Stimulated activated CD8-positive, alpha-beta memory T cell treated with anti-CD3 and anti-CD28 coated beads, Interleukin-7, amount 100 ng/mL, for 1 hour (primary cell): ENCODE measurements around the gene CSF3.

ENCODE experiments used
- DNase-seq, 2 donors: peaks; one replicate each; pipeline ENCODE4 v3.0.0-alpha.2; 2020; ENCODE audit warnings: low read depth in 2 of 2

The CSF3 gene

GRCh38 chr17:40061609-40062038 lies 46.4 kb downstream of the CSF3 start:
- DNase-seq, result no peak

DNA sequence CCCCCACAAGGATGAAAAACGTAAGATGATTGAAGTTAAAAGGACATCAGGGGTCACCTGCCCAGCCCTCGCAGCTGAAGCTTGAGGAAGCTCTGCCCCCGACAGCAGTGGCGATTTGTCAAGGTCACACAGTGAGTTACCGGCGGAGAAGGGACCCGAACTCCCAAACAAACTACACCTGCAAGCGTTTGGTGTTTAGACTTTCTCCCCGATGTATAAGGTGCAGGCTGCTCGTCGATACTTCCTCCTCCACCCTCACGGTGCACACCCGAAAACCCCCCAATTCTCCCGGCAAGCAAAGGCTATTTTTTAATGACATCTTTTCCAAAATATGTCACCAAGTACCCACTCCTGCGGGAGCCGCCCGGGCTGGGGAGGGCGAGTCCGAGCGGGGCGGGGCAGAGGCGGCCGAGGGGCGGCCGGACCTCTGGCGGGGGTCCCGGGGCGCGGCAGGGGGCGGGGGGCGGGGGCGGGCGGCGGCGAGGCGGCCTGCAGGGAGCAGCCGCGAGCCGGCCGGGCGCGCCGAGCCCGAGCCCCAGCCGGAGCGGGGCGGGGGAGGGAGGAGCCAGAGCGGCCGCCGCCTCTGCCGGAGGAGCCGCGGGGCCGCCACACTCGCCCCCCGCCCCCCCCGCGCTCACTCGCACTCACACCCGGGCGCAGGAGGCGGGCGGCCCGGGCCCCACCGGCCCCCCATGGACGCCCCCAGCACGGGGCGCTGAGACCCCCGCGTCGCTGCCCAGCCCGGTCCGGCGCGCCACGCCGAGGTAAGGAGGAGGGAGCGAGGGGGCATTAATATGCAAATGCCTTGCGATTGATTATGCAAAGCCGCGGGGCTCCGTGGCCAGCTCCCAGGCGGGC lies 47.3 kb downstream of the CSF3 start, which contains the start of gene THRA:
Gene THRA, plus strand, starts transcription at position 637 of the 858 bp plus-strand sequence. CDS start 11,524 bp downstream, outside the sequence.
- DNase-seq, result no peak

DNA sequence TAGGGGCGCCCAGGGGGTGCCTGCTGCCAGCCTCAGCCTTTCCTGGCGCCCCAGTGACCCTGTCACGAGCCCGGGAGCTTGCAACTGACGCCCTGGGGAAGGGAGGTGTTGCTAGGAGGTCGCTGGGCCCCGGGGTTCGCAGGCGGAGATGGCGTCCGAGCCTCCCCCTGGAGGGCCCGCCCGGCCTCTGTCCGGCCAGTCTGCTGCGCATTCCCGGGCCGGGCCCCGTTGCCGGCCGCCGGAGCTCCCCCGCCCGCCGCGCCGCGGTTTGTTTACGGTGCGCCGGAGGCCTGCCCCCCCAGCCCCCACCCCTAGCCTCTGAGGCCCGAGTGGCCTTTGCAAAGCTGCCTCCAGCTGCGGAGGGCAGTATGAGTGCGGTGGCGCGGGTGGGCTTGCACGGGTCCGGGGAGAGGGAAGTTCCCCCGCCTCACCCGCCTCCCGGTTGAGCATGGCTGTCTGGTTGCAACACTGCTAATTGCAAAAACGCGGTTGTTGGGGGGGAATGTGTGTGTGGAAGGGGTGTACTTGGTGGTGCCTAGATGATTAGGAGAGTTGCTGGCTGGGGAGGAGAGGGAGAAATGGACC lies 48.0 kb downstream of the CSF3 start:
- DNase-seq, result no peak

DNA sequence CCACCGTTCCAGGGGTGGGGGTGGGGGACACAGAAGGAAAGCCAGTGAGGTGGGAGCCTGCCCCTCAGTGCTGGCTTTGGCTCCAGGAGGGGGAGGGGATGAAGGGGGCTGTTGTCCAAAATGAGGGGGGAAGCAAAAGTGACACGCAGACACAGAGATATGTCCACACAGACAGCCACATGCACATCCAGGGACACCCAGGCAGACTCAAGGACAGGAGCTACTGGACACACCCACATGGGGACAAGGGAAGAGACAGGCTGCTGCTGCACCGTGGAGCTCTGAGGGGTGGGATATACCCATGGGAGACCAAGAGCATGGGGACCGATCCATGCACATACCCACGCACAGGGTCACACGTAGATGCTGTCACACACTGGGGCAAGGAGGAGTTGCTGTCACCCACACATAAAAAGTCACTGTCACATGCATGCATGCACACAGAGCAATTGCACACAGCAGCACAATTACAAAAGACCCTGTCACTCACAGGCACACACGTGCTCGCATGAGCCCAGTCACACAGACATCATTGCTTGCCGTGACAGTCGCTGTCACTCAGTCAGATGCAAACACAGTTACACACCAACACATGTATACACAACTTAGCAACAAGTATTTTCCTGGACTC lies 48.8 kb downstream of the CSF3 start:
- DNase-seq, result no peak

GRCh38 chr17:40064971-40065768 lies 49.9 kb downstream of the CSF3 start:
- no peak for DNase-seq

DNA sequence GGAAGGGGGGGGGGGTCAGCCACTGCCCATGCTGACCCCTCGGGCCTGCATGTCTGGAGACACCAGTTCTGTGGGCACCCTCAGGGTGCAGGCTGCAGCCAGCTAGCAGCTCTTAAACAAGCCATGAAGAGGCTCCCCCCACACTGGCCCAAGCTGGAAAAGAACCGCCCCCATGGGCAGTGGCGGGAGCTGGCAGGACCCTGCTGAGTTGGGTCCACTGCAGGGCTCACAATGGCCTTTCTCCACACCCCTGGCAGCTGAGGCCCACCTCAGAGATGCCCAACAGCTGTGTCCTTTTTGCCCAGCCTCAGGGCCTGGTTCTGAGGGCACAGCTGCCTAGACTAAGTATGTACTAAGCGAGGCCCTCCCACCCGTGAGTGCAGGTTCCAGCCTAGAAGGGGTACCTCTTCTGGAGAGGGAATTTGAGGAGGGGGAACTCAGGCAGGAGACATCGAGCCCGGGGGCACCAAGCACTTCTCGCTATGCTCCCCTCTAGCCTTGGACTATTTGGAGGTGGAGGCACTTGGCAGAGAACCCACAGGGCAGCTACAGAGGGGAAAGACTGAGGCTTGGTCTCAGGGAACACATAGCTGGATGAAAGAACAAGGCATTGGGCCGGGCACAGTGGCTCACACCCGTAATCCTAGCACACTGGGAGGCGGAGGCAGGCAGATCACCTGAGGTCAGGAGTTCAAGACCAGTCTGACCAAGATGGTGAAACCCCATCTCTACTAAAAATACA lies 50.7 kb downstream of the CSF3 start:
- DNase-seq, result no peak
